ENCODE results near the gene DLX5.

DNA sequence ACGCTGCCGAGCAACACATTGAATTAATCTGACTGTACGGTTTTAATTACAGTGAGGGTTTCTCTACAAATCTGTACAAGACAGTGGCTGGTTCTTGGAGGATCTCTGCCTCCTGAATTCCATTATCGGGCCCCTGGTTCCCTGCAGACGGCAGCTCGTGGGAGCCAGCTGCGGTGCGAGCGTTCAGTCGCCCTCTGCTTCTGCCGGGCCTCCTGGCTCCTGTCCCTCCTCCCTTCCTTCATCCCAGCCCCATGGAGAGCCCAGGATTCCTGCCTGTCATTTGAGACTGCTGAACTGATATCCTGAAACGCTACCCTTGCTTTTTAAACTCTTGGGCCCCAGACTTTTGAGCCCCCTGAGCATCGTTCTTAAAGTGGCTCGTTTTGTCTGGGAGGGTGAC lies 25.9 kb downstream of the DLX5 start:
- TF ChIP-seq, protein P1, sequence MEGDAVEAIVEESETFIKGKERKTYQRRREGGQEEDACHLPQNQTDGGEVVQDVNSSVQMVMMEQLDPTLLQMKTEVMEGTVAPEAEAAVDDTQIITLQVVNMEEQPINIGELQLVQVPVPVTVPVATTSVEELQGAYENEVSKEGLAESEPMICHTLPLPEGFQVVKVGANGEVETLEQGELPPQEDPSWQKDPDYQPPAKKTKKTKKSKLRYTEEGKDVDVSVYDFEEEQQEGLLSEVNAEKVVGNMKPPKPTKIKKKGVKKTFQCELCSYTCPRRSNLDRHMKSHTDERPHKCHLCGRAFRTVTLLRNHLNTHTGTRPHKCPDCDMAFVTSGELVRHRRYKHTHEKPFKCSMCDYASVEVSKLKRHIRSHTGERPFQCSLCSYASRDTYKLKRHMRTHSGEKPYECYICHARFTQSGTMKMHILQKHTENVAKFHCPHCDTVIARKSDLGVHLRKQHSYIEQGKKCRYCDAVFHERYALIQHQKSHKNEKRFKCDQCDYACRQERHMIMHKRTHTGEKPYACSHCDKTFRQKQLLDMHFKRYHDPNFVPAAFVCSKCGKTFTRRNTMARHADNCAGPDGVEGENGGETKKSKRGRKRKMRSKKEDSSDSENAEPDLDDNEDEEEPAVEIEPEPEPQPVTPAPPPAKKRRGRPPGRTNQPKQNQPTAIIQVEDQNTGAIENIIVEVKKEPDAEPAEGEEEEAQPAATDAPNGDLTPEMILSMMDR (conservative IDR thresholded peaks at IDR 0.05): no peak
- no peak for TF ChIP-seq EZH2 (IDR thresholded peaks at IDR 0.05; ENCODE audit: low read depth)
